GM23338 (cell line): ENCODE measurements around the gene KIF1C.

Source experiments
- CREB1 ChIP-seq: fragments of 250-450 bp; sonication (Bioruptor Pico); IDR thresholded peaks from 2 replicates; pipeline ENCODE4 v1.5.0; 2020; ENCODE audit warnings: low read depth, mild to moderate bottlenecking, moderate library complexity
- ETS1 ChIP-seq: IDR thresholded peaks from 2 replicates; pipeline ENCODE4 v1.6.1; 2016; ENCODE audit warnings: antibody characterized with exemption
- EZH2 ChIP-seq: fragments of 200-600 bp; sonication (generic); IDR thresholded peaks from one replicate; pipeline ENCODE4 v1.8.0; 2017; ENCODE audit warnings: antibody characterized with exemption, mild to moderate bottlenecking, low read depth; ENCODE audit not compliant: unreplicated experiment
- EZH2phosphoT487 ChIP-seq: fragments of 200-600 bp; sonication (generic); IDR thresholded peaks from one replicate; pipeline ENCODE4 v1.8.1; 2018; ENCODE audit warnings: antibody characterized with exemption; ENCODE audit not compliant: unreplicated experiment
- POLR2AphosphoS5 ChIP-seq: IDR thresholded peaks from 2 replicates; pipeline ENCODE4 v1.6.1; 2016; ENCODE audit warnings: antibody characterized with exemption, low read depth
- TF ChIP-seq, protein P1 (sequence below), 2 experiments: fragments of 200-600 bp in 1 of 2; sonication (generic) in 1 of 2; conservative IDR thresholded peaks; 2 replicates each; pipeline versions ENCODE4 v1.5.1 to v1.6.1; 2016 to 2017; ENCODE audit warnings: antibody characterized with exemption in 2 of 2, low read depth in 2 of 2, mild to moderate bottlenecking in 2 of 2, moderate library complexity in 1 of 2
- TF ChIP-seq, protein P2 (sequence below): IDR thresholded peaks from one replicate; pipeline ENCODE4 v1.6.1; 2018; ENCODE audit warnings: antibody characterized with exemption; ENCODE audit not compliant: unreplicated experiment

GRCh38 chr17:5011928-5012327 lies 14.2 kb downstream of the KIF1C start:
- TF ChIP-seq, protein P1, sequence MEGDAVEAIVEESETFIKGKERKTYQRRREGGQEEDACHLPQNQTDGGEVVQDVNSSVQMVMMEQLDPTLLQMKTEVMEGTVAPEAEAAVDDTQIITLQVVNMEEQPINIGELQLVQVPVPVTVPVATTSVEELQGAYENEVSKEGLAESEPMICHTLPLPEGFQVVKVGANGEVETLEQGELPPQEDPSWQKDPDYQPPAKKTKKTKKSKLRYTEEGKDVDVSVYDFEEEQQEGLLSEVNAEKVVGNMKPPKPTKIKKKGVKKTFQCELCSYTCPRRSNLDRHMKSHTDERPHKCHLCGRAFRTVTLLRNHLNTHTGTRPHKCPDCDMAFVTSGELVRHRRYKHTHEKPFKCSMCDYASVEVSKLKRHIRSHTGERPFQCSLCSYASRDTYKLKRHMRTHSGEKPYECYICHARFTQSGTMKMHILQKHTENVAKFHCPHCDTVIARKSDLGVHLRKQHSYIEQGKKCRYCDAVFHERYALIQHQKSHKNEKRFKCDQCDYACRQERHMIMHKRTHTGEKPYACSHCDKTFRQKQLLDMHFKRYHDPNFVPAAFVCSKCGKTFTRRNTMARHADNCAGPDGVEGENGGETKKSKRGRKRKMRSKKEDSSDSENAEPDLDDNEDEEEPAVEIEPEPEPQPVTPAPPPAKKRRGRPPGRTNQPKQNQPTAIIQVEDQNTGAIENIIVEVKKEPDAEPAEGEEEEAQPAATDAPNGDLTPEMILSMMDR (conservative IDR thresholded peaks at IDR 0.05; ENCODE audit: low read depth in 2 of 2), result no peak
- TF ChIP-seq POLR2AphosphoS5 (no peak), EZH2 (no peak), CREB1 (CRISPR knock-in tag) (no peak), EZH2phosphoT487 (no peak), ETS1 (no peak)
- TF ChIP-seq, protein P2, sequence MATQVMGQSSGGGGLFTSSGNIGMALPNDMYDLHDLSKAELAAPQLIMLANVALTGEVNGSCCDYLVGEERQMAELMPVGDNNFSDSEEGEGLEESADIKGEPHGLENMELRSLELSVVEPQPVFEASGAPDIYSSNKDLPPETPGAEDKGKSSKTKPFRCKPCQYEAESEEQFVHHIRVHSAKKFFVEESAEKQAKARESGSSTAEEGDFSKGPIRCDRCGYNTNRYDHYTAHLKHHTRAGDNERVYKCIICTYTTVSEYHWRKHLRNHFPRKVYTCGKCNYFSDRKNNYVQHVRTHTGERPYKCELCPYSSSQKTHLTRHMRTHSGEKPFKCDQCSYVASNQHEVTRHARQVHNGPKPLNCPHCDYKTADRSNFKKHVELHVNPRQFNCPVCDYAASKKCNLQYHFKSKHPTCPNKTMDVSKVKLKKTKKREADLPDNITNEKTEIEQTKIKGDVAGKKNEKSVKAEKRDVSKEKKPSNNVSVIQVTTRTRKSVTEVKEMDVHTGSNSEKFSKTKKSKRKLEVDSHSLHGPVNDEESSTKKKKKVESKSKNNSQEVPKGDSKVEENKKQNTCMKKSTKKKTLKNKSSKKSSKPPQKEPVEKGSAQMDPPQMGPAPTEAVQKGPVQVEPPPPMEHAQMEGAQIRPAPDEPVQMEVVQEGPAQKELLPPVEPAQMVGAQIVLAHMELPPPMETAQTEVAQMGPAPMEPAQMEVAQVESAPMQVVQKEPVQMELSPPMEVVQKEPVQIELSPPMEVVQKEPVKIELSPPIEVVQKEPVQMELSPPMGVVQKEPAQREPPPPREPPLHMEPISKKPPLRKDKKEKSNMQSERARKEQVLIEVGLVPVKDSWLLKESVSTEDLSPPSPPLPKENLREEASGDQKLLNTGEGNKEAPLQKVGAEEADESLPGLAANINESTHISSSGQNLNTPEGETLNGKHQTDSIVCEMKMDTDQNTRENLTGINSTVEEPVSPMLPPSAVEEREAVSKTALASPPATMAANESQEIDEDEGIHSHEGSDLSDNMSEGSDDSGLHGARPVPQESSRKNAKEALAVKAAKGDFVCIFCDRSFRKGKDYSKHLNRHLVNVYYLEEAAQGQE, result no peak
